ENCODE measurements around the gene CFAP70.
A peak's percentile ranks its signal among the peaks of the same experiment; 100 is the strongest.

CFAP70 gene

DNA sequence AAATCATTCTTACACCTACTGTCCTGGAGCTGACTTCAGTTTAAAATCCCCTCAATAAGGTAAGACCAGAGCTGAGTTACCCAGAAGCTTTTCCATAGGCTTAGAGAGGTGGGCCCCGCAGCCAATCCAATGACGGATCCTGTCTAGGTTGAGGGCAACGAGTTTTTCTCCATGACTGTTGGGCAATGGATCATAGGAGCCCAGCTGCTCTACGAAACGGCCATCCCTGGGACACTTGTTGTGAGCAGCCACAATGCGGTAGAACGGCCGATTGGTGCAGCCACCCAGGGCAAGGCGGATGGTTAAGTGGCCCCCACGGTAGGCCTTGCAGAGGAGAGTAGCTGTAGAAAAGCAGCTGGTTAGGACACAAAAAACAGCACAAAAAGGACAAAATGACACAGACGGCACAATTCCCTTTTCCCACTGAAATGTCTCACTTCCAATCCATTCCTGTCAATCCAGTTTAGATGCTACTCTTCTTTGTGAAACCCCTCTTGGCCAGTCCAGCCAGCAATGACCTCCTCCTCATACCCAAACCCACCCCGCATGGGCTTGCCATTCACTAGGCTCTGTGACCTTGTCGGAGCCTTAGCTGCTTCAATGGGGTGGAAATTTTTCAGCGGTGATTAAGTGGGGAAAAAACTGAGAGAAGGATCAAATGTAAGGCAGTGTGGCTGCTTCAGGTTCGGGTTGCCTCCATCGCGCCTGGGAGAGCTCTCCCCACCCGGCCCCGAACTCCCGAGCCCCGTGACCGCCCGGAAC, 106.8 kb downstream of the CFAP70 start:
- DNase-seq: no peak

DNA sequence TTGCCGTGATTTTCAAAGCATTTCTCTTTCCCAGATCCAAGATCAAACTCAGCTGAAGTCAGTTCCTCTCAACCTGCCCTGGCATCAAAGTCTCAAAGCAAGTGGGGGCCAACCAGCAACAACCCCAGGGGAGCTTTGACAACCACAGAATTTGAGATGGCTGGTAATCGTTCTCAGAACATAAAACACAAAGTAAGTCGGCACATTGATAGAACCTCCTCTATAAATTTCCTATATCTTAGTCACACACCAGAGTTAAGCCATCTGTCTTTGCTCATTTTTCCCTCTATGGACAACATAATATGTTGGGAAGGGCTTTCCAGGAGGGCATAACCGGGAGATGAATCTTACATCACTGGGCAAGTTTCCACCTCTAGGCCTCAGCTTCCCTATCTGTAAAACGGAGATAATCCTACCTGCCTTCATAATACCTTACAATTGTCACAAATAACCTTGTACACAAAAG, 110.4 kb downstream of the CFAP70 start:
- no peak for DNase-seq

DNA sequence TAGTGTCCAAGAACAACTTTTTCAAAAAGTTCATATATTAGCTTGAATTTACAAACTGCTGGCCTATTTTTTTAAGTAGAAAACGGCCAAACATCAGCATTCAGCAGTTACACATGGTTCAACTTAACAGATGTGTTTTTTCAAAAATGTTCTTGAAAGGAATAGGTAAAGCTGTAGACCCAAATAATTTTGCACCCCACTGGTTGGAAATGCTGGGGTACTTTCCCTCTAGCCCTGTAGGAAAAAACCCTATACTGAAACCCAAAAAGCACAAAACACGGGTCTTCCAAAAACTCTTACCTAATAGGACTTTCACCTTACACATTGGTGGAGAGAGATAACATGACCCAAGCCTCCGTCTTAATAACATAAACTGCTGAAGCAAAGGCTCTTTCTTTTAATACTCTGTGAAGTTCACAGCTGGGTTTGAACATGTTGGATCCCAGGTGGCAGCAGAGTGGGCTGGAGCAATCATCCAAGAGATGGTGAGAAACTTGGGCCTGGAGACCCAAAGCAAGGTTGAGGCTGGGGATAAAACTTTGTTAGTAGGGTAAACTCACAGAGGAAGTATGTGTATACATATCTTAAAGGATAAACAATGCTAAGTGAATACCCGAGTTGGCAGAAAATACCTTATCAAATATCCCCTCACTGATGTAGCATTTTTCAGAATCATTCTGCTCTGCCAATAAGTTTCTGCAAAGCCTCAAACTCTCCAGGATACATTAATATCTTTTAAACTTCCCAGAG, 111.0 kb downstream of the CFAP70 start:
- no peak for DNase-seq

DNA sequence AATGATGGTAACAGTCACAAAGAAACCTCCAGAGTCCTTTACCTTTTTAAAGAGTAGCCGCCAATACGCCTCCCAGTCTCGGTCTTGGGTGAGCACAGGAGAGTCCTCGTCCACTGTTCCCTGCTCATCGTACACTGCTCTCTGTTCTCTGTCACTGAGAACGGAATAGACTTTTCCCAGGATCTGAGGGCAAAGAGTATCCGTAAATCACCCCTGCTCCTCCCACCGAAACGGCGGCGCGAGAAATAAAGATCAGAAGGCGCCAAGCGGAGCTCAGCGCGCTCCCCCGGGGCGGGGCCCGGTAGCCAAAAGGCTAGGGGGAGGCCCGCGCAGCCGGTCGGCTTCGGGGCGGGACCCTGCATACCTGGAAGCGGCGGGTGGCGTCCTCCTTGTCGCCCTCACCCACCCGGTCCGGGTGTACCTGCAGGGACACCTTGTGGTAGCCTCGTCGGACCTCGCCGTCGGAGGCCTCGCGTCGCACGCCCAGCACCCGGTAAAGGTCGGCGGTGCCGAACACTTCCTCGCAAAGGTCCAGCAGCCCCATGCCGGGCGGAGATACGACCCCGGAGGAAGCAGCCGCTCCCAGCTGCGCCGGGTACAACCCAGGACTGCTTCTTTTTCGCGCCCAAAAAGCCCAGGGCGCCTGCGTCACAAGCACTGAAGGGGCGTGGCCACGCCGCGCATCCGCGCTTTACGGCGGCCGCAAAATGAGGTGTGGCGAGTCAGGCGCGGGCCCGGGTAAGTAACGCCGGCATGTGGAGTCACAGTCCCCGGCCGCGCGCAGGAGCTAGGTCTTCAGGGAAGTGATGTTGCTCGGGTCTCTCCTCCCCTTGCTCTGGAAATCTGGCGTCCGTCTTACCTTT, 111.8 kb downstream of the CFAP70 start, which contains the start of gene DNAJC9:
TSS of gene DNAJC9 (minus strand) at position 610 of the 863 bp plus-strand sequence. CDS start at position 544, 66 bp downstream.
- peak; percentile 68 for DNase-seq

DNA sequence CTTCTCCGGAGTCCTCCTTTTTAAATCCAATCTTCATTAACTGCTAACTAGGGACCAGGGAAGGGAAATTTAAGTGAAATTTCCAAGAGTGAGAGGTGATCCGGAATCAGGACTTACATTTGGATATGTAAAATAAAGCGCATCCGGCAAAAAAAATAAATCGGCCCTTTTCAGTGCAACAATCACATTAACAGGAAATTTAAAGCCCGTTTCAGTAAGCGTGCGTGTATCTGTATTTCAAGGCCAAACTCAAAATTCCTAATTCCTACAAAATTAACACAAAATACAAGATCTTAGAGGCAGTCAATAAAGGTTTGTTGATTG, 112.4 kb downstream of the CFAP70 start:
- DNase-seq: no peak

DNA sequence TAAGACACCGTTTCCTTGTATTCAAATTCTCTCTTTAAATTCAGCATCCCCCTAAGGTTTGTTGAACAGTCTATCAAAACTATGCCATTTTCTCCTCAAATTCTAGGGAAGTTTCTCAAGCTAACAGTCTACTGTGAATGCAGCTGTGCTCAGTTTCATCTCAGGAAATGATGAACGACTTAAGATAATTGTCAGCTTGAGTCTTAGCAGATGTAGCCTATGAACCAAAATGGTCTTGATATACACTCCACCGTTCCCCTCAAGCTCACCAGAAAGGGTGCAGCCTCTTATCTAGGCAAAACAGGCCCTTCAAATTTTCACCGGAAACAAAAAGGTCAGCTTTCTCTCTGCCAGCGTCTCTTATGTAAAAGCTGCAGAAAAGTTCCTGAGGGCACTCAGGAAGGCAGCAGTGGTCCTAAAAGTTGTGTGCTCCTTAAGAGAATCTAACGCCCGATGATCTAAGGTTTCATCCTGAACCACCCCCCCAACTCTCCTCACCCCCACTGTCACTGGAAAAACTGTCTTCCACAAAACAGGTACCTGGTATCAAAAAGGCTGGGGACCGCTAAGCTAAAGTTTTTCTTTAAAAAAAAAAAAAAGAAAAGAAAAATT, 113.7 kb downstream of the CFAP70 start:
- DNase-seq: no peak

DNA sequence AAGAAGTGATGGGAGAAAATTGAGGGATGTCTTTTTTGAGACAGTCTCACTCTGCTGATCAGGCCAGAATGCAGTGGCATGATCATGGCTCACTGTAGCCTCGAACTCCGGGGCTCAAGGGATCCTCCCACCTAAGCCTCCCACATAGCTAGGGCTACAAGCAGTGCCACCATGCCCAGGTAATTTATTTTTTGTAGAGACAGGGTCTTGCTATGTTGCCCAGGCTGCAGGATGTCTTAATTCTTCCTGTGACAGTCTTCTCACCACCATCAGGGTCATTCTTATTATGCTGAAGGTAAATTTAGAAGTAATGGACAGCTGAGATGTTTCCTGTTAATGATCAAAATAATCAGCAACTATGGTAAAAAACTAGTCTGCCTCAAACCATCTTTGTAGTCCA, 118.8 kb downstream of the CFAP70 start:
- DNase-seq: no peak

DNA sequence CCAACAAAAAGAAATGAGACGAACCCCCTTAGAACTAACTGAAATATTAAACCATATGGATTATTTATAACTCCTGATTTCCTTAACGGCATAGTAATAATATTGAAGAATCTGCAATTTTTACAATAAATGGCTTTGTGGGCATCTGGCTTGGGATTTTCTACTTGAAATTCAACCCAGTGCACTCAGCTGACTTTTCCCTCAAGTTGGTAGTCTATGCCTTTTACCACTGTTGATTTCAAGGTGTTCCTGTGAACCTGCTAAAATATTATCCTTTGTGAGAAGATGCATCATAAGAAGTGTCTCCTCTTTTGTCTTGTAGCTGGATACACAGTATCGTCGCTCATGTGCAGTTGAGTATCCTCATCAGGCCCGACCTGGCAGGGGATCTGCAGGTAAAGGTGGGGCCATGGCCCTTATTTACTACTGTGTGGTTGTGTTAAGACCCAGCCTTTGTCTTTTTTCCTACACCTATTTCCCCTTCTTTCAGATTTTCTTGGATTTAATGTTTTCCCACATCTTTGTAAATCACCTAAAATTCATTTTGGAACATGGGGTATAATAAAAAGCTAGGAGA, 119.6 kb downstream of the CFAP70 start:
- no peak for DNase-seq

DNA sequence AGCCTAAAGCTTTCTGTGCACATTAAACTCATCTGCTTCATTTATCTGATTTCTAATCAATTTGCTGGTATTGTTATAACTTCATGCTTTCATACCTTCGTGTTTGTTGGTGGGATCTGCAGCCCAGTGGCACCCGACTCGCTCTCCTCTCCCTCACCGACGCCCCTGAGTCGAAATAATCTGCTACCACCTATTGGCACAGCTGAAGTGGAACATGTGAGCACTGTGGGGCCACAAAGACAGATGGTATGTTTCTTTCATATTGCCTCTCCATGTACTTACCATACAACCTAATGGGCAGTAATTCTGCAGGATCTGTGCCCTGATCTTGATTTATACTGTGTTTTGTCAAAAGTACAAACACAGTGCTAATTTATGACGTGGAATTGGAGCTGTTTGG, 124.0 kb downstream of the CFAP70 start:
- no peak for DNase-seq

DNA sequence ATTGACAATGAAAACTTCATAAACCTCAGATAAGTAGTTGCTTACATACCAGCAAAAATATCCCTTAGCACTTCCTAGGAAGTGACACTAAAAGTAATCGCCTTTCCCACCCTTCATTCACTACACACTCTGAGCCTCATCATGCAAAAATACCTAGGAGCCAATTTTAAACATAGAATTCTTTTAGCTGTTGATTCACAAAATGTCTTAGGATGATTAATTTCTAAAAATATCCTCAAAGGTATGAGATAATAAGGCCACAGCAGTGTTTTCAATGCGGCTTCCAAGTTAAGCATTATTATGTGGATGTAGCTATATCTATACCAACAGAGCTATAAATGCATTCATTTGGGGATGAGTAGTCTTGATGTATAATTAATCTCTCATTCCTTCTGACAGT, 124.8 kb downstream of the CFAP70 start:
- no peak for DNase-seq

DNA sequence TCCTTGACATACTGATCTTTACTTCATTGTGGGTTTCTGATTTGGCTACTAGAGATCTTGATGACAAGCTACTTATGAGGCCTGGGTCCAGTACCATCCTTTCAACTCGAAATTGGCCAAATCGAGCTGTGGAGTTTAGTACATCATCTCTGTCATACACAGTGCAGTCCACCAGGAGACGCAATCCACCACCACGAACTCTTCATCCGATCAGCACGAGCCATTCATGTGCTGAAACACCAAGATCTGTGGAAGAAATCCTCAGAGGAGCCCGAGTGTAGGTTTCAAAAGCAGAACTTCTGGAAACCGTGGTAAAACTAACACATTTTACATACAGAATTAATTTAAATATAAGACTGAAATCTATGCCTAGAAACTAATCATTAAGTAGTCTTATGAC, 125.8 kb downstream of the CFAP70 start:
- DNase-seq: no peak

DNA sequence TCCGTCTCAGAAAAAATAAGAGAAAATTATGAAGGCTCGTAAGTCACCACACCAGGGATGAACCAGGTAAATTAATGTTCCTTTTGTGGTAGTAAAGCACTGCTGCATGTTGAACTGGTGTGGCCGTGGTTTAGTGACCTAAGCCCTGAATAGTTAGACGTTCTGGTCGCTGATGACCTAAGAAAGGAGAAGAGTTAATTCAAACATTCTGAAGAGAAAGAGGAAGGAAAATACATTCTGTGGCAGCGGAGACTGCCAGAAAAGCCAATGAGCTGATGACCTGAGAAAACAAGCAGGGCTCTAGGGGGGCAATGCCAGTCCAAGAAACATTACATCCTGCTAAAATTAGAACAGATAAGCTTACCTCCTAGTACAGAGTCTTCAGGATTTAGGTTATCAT, 129.1 kb downstream of the CFAP70 start:
- DNase-seq: no peak

DNA sequence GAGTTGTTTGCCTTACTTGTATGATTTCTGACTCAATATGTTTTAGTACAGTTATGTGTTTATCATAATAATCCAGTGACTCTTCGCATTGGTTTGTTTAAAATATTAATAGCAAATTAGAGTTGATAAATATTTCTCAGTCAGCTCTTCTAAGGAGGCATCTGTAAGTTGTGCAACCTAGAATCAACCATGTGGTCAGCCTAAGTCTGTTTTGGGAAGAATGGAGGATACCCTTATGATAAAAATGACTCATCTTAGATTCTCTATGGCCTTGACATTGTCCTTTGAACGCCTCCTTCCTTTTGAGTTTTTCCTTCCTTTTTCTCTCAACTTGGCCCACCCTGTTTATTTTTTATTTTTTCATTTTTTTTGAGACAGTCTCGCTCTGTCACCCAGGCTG, 130.4 kb downstream of the CFAP70 start:
- DNase-seq: no peak

DNA sequence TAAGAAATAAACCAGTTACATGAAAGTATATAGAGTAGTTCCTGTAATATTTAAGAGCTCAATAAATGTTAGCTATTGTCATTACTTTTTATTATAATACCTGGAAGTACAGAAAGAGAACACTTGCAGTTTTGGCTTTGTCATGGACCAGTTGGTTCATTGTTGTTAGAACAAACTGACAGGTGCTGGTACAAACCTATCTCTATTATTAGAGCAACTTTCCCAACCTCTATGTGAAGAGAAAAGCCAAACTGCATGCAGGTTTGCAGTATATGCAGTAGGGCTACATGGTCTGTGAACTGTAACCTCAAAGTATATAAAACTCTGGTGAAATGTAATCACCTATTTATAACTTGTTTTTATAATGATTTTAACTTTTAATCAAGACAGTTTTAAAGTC, 132.0 kb downstream of the CFAP70 start:
- no peak for DNase-seq

DNA sequence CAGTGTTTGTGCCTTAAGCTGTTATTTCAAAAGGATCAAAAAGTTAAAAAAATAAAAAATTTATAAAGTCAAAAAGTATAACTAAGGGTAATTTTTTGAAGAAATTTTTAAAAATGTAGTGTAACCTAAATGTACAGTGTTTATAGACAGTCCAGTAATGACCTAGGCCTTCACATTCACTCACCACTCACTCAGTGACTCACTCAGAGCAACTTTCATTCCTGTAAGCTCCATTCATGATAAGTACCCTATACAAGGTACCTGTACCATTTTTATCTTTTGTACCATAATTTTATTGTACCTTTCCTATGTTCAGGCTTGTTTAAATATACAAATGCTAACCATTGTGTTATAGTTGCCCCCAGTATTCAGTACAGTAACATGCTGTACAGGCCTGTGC, 133.1 kb downstream of the CFAP70 start:
- no peak for DNase-seq

DNA sequence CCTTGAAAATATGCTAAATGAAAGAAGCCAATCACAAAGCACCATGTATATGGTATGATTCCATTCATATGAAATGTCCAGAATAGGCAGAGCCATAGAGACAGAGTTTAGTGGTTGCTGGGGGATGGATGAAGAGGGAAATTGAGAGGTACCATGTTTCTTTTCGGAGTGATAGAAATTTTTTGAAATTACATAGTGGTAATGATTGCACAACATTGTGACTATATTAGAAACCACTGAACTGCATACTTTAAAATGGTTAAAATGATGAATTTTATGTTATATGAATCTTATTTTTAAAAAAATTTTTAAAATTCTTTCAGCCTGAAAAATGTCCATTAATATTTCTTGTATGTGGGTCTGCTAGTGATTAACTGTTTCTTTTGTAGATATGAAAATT, 137.7 kb downstream of the CFAP70 start:
- no peak for DNase-seq

DNA sequence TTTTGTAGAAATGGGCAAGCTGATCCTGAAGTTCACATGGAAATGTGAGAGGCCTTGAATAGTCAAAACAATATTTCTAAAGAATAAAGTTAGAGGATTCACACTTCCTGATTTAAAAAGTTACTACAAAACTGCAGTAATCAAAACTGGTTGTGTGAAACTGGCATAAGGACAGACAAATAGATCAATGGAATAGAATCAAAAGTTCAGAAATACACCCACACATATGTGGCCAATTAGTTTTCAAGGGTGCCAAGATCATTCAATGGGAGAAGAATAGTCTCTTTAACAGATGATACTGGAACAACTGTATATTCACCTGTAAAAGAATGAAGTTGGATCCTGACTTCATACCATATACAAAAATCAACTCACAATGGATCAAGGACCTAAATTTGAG, 139.3 kb downstream of the CFAP70 start:
- DNase-seq: no peak

DNA sequence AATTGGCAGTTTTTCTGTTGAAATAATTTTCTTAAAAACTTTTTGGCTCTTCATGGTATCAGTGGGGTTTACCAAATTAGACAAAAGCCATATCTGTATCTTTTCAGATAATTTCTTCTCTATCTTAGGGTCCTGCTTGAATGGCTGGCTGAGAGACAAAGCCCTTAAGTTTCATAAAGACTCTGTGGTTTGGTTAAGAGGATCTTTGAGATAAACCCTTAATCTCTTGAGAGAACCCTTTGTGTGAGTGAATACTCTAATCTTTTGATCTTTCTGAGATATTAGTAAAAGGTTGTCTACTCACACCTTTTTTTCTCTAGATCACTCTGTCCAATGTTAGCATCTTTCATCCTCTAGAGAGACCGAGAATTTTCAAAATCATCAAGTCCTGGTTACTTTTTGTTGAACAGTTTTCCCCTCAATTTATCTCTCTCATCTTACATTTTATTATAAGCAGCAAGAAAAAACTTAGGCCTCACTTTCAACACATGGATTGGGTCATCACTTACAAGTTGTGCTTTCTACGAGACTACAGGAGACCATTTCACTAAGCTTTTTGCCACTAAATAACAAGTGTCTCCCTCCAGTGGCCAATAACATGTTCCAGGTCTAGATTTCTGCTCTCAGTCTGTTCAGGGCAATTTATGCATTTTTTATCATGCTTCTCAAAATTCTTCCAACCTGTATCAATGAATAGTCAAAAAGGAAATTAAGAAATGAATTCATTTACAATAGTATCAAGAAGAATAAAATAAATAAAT, 140.1 kb downstream of the CFAP70 start:
- no peak for DNase-seq

DNA sequence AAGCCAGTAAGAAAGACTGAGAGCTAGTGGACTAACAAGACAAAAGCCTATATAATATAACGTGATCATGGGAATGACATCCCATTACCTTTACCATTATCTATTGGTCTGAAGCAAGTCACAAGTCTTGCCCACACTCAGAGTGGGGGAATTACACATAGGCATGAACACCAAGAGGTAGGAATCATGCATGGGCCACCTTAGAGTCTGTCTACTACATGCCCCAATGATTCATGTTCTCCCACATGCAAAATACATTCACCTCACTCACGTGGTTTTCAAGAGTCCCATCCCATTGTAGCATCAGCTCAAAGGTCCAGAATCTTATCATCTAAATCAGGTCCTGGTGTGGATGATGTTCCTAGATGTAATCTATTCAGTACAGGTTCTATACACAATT, 141.0 kb downstream of the CFAP70 start:
- DNase-seq: no peak

DNA sequence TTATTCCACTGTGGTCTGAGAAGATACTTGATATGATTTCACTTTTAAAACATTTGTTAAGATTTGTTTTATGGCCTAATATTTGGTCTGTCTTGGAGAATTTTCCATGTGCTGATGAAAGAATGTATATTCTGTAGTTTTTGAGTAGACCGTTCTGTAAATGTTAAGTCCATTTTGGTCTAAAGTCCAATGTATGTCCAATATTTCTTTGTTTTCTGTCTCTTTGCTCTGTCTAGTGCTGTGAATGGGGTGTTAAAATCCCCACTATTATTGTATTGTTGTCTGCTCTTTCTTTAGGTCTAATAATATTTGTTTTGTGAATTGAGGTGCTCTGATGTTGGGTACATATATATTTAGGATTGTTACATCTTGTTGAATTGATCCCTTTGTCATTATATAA, 142.9 kb downstream of the CFAP70 start:
- DNase-seq: no peak

DNA sequence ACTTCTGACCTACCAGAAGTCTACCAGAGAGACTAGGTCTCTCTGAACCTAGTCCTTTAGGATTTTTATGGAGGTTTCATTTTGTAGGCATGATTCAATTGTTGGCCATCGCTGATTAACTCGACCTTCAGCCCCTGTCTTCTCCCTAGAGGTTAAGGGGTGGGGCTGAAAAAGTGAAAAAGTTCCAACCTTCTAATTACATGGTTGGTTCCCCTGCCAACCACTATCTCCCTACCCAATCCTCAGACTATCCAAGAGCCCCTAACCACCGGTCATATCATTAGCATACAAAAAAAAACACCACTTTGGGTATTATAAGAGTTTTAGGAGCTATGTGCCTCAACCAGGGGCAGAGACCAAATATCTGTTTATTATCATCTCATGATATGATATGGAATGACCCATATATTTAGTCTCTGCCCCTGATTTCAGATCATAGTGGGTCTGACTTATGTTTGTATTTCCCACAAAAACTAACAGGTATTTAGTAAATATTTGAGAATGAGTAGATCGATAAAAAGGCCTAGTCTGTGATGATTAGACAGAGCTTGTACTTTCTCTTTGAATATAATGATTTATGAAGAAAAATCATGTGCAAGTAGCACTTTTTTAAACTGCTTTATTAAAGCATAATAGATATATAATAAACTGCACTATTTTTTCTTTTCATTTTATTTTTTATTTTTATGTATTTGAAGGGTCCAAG, 147.4 kb downstream of the CFAP70 start:
- DNase-seq: no peak

Measured in NCI-H2029 (cell line).